Measurements from ENCODE around the gene GNG8.
"Not testable (repeated sequence)": the region's sequence is repeated elsewhere in the genome, so short reads cannot be mapped to it uniquely, and the experiment has no call there.

The GNG8 gene

GRCh38 chr19:46634656-46635218, 1.3 kb downstream of the GNG8 start:
- no peak for DNase-seq (ENCODE audit: low read depth)
- in situ Hi-C loops (cut with HindIII; ENCODE audit: low sequenced_read_pairs) = no loop called here
- peak overlapping the region; percentile 24 for H3K4me3 ChIP-seq (ENCODE audit: low read depth, low read length)
- no peak for TF ChIP-seq CTCF (IDR thresholded peaks at IDR 0.05; ENCODE audit: low read depth, low read length, missing control alignments)

DNA sequence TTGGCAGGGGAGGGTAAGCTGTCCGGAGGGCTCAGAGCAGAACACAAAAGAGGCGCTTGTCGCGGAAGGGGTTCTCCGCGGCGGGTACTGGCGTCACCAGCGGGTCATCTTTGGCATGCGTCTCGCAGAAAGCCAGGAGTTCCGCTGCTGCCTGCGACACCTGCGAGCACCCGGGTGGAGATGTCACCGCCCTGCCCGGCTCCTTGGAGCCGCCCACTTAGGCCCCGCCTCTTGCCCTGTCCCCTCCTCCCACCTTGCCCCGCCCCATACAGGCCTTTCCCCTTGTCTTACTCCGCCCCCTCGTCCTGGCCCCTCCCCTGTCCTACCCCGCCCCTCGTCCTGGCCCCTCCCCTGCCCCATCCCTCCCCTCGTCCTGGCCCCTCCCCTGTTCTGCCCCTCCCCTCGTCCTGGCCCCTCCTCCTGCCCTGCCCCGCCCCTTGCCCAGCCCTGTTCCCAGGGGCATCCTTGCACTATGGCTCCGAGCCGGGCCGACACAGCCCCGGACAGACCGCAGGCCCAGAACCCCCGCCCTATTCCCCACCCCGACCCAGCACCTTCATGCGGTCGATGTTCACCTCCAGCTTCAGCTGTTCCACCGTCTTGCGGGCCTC, 1.9 kb downstream of the GNG8 start:
- peak; percentile 47 for DNase-seq (ENCODE audit: low read depth)

GRCh38 chr19:46633130-46633529, 2.9 kb downstream of the GNG8 start:
- H3K4me3 ChIP-seq (ENCODE audit: low read depth, low read length) = no peak overlapping the region
- TF ChIP-seq CTCF (IDR thresholded peaks at IDR 0.05; ENCODE audit: low read depth, low read length, missing control alignments) = no peak

More for the DNA sequence above, 1.9 kb downstream of the GNG8 start:
- in situ Hi-C loops (cut with HindIII; ENCODE audit: low sequenced_read_pairs) = no loop called here
- peak overlapping the region; percentile 33 for H3K4me3 ChIP-seq (ENCODE audit: low read depth, low read length)
- no peak for TF ChIP-seq CTCF (IDR thresholded peaks at IDR 0.05; ENCODE audit: low read depth, low read length, missing control alignments)

GRCh38 chr19:46631481-46631880, 4.5 kb downstream of the GNG8 start:
- no peak for TF ChIP-seq CTCF (IDR thresholded peaks at IDR 0.05; ENCODE audit: low read depth, low read length, missing control alignments)
- H3K4me3 ChIP-seq (ENCODE audit: low read depth, low read length) = no peak overlapping the region
- in situ Hi-C loops (cut with HindIII; ENCODE audit: low sequenced_read_pairs) = no loop called here
- DNase-seq (ENCODE audit: low read depth) = no peak

More at GRCh38 chr19:46633130-46633529, 2.9 kb downstream of the GNG8 start:
- in situ Hi-C loops (cut with HindIII; ENCODE audit: low sequenced_read_pairs) = no loop called here
- no peak for DNase-seq (ENCODE audit: low read depth)

GRCh38 chr19:46630586-46631205, 5.3 kb downstream of the GNG8 start:
- in situ Hi-C loops (cut with HindIII; ENCODE audit: low sequenced_read_pairs) = no loop called here
- no peak overlapping the region for H3K4me3 ChIP-seq (ENCODE audit: low read depth, low read length)
- TF ChIP-seq CTCF (IDR thresholded peaks at IDR 0.05; ENCODE audit: low read depth, low read length, missing control alignments) = no peak
- DNase-seq (ENCODE audit: low read depth) = no peak

DNA sequence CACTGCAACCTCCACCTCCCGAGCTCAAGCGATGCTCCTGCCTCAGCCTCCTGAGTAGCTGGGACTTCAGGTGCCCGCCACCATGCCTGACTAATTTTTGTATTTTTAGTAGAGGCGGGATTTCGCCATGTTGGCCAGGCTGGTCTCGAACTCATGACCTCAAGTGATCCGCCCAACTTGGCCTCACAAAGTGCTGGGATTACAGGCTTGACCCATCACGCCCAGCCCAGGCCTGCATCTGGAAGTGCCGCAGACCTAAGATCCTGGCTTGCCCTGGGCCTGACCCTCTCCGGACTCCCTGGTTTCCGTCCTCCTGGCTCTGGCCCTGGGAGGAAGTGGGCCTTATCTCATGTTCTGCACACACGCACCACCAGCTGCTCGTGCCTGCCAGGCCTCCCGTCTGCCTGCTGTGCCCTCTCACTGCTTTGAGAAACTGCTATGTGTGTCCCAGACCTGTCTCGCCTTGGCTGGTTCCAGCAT, 6.4 kb downstream of the GNG8 start:
- TF ChIP-seq CTCF (IDR thresholded peaks at IDR 0.05; ENCODE audit: low read depth, low read length, missing control alignments) = no peak
- no peak overlapping the region for H3K4me3 ChIP-seq (ENCODE audit: low read depth, low read length)
- DNase-seq (ENCODE audit: low read depth) = no peak
- in situ Hi-C loops (cut with HindIII; ENCODE audit: low sequenced_read_pairs) = no loop called here

DNA sequence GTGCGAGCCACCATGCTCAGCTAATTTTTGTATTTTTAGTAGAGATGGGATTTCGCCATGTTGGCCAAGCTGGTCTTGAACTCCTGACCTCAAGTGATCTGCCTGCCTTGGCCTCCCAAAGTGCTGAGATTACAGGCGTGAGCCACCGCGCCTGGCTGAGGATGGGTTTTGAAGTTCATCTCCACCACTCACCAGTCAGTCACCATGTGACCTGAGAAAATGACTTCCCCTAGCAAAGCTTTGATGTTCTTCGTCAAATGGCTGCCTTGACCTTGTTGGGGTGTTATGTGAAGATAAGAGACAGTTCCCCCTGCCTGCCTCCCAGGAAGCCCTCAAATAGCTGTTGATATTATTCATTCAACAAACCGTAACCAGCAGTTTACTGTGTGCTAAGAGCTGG, 7.0 kb downstream of the GNG8 start:
- H3K4me3 ChIP-seq (ENCODE audit: low read depth, low read length); DNase-seq (ENCODE audit: low read depth); in situ Hi-C loops (cut with HindIII; ENCODE audit: low sequenced_read_pairs): not testable (repeated sequence)

Data from astrocyte of the cerebellum (primary cell).